HG02938 (cell line): Measurements from ENCODE around the gene LDLRAD3.
"Not testable (repeated sequence)": the region's sequence is repeated elsewhere in the genome, so short reads cannot be mapped to it uniquely, and the experiment has no call there.

Experiments used
- ATAC-seq: cut with Tn5 transposase; IDR thresholded peaks from one replicate; pipeline ENCODE4 v1.9.1; 2021; ENCODE audit warnings: mild to moderate bottlenecking, moderate library complexity; ENCODE audit not compliant: unreplicated experiment

Gene LDLRAD3

GRCh38 chr11:35990816-35991215 is 47.0 kb downstream of the LDLRAD3 start:
- ATAC-seq = no peak

GRCh38 chr11:35992548-35992947 is 48.7 kb downstream of the LDLRAD3 start:
- no peak for ATAC-seq

DNA sequence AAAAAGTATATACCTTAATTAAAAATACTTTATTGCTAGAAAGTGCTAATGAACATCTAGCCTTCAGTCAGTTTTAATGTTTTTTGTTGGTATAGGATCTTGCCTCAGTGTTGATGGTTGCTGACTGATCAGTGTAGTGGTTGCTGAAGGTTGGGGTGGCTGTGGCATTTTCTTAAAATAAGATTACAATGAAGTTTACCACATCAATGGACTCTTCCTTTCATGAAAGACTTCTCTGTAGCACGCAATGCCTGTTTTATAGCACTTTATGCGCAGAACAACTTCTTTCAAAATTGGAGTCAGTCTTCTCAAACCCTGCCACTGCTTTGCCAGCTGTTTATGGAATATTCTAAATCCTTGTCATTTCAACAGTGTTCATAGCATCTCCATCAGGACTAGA is 50.6 kb downstream of the LDLRAD3 start:
- no peak for ATAC-seq

DNA sequence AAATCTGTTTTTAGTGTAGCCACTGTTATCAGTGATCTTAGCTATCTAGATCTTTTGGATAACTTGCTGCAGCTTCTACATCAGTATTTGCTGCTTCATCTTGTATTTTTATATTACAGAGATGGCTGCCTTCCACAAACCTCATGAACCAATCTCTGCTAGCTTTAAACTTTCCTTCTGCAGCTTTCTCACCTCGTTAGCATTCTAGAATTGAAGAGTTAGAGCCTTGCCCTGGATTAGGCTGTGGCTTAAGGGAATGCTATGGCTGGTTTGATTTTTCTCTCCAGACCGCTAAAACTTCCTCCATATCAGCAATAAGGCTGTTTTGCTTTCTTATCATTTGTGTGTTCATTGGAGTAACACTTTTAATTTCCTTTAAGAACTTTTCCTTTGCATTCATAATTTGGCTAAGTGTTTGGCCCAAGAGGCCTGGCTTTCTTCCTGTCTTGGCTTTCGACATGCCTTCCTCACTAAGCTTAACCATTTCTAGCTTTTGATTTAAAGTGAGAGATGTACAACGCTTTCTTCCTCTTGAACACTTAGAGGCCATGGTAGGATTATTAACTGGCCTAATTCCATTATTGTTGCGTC is 51.9 kb downstream of the LDLRAD3 start:
- no peak for ATAC-seq

GRCh38 chr11:35997902-35998520 is 54.1 kb downstream of the LDLRAD3 start:
- ATAC-seq = no peak

DNA sequence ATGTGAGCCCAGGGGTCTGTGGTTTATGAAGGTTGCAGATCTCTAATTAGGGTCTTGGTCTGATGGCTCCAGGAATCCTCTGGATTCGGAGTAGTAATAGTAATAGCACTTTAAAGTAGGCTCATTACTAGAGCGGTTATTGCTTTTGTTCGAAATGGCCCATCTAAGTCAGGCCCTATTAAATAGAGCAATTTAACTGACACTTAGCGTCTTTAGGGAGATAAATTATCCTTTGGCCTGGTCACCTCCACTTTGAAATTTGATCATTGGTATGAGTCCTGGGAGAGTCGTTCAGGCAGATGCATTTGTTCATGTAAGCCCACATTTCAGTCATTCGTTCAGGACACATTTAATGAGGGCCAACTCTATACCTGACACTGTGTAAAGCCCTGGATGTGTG is 54.8 kb downstream of the LDLRAD3 start:
- no peak for ATAC-seq

DNA sequence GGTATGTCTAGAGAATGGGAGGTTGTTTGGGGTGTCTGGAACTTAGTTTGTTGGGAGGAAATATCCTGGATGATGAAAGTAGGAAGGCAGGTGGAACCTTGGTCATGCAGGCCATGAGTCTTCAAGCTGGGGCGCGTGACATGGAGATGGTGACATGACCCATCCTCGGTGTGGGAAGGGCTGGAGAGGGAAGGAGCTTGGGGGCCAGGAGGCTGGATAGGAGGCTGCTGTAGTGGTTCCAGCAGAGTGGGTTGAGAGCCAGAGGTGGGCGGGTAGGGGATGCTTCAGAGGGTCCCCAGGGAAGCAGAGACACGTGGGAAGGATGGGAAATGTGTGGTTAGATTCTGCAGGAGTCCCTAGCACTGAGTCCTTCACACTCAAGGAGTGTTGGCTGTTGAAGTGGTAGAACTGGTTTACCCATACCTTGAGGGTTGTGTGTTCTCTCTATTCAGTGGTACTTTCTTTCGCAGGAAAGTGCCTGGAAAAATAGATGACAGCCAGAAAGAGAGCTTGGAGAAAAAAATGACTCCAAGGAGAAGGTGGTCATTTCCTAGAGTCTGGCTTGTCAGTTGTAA is 56.8 kb downstream of the LDLRAD3 start:
- no peak for ATAC-seq

DNA sequence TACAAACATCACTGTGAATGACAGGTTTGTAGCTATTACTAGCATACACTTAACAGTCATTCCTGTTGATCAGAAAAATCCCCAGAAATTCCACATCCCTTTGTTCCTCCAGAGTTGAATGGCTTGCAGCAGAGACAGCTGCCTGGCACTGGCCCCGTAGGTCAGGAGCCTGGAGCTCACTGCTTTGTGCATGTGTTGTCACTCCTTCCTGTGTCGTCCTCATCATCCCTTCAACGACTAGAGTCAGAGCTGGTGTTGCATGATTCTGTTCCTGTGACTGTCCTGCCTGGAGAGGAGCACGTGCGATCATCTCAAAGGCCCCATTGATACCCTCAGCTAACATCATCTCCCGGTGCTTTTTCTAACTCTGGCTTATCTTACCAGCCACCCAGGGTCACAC is 58.3 kb downstream of the LDLRAD3 start:
- no peak for ATAC-seq

DNA sequence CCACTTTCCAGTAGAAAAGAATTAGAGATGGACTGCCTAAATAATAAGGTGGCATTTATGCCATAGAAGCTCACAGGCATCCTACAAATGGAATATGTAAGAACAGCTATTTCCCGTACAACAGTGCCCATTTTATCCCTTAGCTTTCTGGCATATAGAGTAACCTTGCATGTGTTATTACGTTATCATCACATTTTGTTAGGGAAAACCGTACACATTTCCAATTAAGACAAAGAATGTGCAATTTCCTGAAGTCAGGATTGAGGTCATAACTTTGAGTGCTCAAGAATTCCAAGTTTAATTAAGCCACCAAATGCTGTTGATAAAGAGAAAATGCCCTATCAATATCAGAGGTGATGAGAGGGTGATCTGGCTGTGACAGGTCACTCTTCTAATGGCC is 58.9 kb downstream of the LDLRAD3 start:
- no peak for ATAC-seq

DNA sequence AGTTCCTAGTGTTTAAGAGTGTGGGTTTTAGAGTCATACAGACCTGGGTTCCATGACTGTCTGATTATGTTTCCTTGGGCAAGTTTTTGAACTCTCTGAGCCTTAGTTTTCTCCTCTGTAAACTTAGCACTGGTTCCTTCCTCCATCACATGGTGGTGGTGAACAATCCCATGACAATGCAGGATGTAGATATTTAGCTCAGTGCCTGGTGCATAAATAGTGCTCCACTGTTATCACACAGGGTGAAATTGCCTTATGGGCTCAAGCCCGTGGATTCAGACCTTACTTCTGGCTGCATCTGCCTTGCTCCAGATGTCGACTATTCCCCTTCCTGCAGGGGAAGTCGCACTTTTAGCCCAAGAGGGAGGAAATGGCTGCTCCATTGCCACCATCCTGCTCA is 62.7 kb downstream of the LDLRAD3 start:
- ATAC-seq = no peak

- no peak for ATAC-seq
These were observed 63.3 kb downstream of the LDLRAD3 start for GRCh38 chr11:36007127-36007655.

DNA sequence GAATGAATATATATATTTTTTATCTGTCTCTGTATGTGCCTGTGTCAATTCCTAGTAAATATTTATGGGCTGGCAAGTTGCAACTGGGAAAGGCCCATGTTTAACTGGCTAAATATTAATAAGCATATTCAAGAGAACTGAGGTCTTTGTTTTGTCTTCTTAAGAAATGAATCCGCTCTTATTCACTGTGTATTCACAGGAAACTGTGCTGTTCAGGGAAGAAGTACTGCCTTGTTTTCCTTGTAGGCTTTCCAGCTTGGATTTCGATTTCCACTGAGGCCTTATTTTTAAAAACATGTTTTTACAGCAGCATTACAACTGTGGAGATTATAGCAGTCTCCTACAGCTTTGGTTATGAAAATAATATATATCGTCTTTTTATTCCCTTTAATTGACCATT is 64.7 kb downstream of the LDLRAD3 start:
- no peak for ATAC-seq

DNA sequence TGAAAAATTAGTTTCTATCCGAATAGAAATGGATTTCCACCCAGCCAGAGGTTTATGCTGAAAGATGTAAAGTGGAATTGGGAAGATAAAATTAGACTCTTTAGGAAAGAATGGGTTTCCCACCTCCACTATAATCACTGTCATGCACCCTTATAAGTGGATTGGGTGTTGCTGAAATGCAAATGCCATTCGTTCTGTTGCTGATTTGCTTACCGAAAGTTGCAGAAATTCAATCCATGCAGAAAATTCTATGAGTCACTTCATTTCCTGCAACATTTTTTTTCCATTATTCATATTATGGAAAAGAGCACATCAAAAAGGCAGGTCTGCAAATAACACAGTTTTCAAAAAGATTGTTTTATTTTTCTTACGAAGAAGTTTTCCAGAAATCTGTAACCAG is 65.6 kb downstream of the LDLRAD3 start:
- ATAC-seq = no peak

- ATAC-seq = no peak
These were observed 66.3 kb downstream of the LDLRAD3 start for GRCh38 chr11:36010010-36010740.

DNA sequence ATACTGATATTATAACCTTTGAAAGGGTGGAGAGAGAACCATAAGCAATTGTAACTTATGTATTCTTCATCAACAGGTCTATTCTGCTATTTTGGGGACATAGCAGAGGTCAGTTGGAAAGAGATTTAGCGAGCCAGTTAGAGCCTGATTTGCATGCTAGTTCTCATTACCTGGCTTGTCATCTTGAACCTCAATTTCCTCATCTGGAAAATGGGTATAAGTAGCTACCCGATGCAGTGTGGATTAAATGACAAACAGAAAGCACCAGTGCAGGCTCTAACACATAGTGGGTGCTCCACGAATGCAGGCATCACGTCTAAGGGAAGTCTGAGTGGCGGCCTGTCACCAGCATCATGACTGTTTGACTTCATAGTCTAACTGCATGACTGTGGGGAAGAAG is 67.7 kb downstream of the LDLRAD3 start:
- ATAC-seq = no peak

DNA sequence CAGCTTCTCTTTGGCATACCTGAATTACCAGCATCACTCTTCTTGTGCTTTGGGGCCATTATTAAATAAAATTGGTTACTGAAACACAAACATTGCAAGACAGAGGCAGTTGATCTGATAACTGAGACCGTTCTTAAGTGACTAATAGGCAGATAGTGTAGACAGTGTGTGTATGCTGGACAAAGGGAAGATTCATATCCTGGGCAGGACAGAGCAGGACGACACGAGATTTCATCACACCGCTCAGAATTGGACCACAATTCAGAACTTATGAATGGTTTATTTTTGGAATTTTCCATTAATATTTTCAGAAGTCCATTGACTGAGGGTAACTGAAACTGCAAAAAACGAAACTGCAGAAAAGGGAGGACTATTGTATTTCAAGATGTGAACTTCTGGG is 68.6 kb downstream of the LDLRAD3 start:
- ATAC-seq = no peak

DNA sequence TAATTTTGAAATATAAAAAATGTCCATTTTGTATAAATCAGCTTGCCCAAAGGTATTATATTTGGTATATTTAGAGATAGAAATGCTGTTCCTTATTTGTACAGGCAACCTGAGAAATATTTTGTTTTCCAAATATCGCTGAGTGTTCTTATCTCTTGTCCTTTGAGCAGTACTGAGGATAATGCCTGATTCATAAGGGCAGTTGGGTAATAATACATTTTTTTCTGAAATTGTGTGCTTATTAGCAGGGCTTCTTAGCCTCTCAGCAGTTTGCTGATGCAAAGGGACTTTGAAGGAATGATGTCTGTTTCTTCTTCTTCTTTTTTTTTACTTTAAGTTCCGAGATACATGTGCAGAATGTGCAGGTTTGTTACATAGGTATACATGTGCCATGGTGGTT is 69.1 kb downstream of the LDLRAD3 start:
- no peak for ATAC-seq

DNA sequence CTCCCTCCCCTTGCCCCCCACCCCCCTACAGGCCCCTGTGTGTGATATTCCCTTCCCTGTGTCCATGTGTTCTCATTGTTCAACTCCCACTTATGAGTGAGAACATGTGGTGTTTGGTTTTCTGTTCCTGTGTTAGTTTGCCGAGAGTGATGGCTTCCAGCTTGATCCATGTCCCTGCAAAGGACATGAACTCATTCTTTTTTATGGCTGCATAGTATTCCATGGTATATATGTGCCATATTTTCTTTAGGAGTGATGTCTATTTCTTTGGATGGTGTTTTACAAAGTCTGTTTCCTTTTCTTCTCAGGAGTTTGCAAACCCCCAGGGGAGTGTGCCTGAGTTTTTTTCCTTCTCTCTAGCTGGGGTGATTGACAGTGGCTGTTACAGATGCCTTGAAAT is 69.6 kb downstream of the LDLRAD3 start:
- not testable (repeated sequence) for ATAC-seq

- no peak for ATAC-seq
These were observed 70.4 kb downstream of the LDLRAD3 start for GRCh38 chr11:36013950-36014897.

DNA sequence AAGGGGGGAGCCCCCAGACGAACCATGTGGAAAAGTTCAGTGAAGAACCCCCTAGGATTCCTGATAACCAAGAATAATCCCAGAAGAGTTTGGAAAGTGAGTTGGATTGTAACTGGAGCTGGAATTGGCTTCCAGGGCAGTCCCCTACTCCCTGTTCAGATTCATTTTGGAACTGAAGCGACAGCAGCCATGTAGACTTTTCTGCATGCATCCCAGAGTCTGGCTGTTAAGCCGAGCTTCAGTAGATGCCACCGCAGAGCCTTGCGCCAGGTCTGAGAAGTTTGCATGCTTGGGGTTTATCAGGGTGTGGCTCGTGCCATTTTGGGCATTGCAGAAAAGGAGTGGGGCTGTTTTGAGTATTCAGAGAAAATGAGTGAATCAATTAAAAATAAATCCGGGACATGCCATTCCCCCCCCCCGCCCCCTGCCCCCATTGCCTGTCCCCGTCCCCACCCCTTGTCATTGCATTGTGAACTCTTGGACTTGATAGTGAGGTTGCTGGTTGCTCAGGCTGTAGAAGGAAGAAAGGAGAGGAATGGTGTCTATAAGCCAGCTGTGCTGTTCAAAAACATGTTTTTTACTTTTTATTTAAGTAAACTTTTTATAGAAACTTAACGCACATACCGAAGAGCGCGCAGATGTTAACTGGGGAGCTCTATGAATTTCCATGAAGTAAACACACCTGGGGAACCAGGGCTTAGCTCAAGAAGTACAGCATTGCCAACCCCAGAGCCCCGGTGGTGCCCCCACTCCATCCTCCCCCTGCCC is 71.2 kb downstream of the LDLRAD3 start:
- ATAC-seq = no peak
